Esophagus squamous epithelium (tissue), 4 donors: ENCODE data around the gene HLA-E.

Experiments
- POLR2A ChIP-seq, 4 donors: fragments of 450-650 bp; IDR thresholded peaks; one replicate each; pipeline ENCODE4 v1.6.1; 2017; ENCODE audit warnings: antibody characterized with exemption in 4 of 4, mild to moderate bottlenecking in 4 of 4, moderate library complexity in 3 of 4
- TF ChIP-seq, protein P1 (sequence below), 6 experiments: fragments of 450-650 bp in 4 of 6; fragments of 200-600 bp in 2 of 6; sonication (generic) in 2 of 6; IDR thresholded peaks; one replicate each; pipeline ENCODE4 v1.5.1; 2016 to 2019; ENCODE audit warnings: antibody characterized with exemption in 6 of 6, mild to moderate bottlenecking in 4 of 6, moderate library complexity in 4 of 6

DNA sequence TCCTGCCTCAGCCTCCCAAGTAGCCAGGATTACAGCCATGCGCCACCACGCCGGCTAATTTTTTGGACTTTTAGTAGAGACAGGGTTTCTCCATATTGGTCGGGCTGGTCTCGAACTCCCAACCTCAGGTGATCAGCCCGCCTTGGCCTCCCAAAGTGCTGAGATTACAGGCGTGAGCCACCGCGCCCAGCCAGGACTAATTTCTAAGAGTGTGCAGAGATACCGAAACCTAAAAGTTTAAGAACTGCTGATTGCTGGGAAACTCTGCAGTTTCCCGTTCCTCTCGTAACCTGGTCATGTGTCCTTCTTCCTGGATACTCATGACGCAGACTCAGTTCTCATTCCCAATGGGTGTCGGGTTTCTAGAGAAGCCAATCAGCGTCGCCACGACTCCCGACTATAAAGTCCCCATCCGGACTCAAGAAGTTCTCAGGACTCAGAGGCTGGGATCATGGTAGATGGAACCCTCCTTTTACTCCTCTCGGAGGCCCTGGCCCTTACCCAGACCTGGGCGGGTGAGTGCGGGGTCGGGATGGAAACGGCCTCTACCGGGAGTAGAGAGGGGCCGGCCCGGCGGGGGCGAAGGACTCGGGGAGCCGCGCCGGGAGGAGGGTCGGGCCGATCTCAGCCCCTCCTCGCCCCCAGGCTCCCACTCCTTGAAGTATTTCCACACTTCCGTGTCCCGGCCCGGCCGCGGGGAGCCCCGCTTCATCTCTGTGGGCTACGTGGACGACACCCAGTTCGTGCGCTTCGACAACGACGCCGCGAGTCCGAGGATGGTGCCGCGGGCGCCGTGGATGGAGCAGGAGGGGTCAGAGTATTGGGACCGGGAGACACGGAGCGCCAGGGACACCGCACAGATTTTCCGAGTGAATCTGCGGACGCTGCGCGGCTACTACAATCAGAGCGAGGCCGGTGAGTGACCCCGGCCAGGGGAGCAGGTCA, at the start of gene HLA-E:
- TF ChIP-seq, protein P1, sequence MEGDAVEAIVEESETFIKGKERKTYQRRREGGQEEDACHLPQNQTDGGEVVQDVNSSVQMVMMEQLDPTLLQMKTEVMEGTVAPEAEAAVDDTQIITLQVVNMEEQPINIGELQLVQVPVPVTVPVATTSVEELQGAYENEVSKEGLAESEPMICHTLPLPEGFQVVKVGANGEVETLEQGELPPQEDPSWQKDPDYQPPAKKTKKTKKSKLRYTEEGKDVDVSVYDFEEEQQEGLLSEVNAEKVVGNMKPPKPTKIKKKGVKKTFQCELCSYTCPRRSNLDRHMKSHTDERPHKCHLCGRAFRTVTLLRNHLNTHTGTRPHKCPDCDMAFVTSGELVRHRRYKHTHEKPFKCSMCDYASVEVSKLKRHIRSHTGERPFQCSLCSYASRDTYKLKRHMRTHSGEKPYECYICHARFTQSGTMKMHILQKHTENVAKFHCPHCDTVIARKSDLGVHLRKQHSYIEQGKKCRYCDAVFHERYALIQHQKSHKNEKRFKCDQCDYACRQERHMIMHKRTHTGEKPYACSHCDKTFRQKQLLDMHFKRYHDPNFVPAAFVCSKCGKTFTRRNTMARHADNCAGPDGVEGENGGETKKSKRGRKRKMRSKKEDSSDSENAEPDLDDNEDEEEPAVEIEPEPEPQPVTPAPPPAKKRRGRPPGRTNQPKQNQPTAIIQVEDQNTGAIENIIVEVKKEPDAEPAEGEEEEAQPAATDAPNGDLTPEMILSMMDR (IDR thresholded peaks at IDR 0.05) = peak in 1 of 6 experiments; percentile 13
- peak; percentile 62 to 100 (median 88) for TF ChIP-seq POLR2A (IDR thresholded peaks at IDR 0.05)
